HEK293T (cell line): ENCODE results near the gene KDM2A.

Source experiments
- BHLHE40 ChIP-seq: fragments of 450-650 bp; IDR thresholded peaks from 2 replicates; pipeline ENCODE4 v1.6.1; 2016; ENCODE audit warnings: mild to moderate bottlenecking, moderate library complexity, borderline replicate concordance
- ELF4 ChIP-seq: fragments of 450-650 bp; IDR thresholded peaks from 2 replicates; pipeline ENCODE4 v1.6.1; 2017; ENCODE audit warnings: antibody characterized with exemption
- FOXA1 ChIP-seq: fragments of 450-650 bp; IDR thresholded peaks from 2 replicates; pipeline ENCODE4 v1.6.1; 2016; ENCODE audit warnings: mild to moderate bottlenecking
- L3MBTL2 ChIP-seq: fragments of 450-650 bp; conservative IDR thresholded peaks from 2 replicates; pipeline ENCODE4 v1.6.1; 2016; ENCODE audit warnings: mild to moderate bottlenecking
- LEF1 ChIP-seq: fragments of 450-650 bp; IDR thresholded peaks from 2 replicates; pipeline ENCODE4 v1.6.1; 2017; ENCODE audit warnings: mild to moderate bottlenecking, borderline replicate concordance
- NFRKB ChIP-seq: fragments of 450-650 bp; IDR thresholded peaks from 2 replicates; pipeline ENCODE4 v1.6.1; 2016; ENCODE audit warnings: mild to moderate bottlenecking, moderate library complexity
- SP1 ChIP-seq: fragments of 450-650 bp; IDR thresholded peaks from 2 replicates; pipeline ENCODE4 v1.6.1; 2017
- SUZ12 ChIP-seq: fragments of 450-650 bp; IDR thresholded peaks from 2 replicates; pipeline ENCODE4 v1.6.1; 2016; ENCODE audit warnings: mild to moderate bottlenecking
- TARDBP ChIP-seq: fragments of 450-650 bp; IDR thresholded peaks from 2 replicates; pipeline ENCODE4 v1.6.1; 2016
- ZNF384 ChIP-seq: fragments of 450-650 bp; IDR thresholded peaks from 2 replicates; pipeline ENCODE4 v1.6.1; 2016
- TF ChIP-seq, protein P1 (sequence below): fragments of 450-650 bp; IDR thresholded peaks from 2 replicates; pipeline ENCODE4 v1.6.1; 2016

DNA sequence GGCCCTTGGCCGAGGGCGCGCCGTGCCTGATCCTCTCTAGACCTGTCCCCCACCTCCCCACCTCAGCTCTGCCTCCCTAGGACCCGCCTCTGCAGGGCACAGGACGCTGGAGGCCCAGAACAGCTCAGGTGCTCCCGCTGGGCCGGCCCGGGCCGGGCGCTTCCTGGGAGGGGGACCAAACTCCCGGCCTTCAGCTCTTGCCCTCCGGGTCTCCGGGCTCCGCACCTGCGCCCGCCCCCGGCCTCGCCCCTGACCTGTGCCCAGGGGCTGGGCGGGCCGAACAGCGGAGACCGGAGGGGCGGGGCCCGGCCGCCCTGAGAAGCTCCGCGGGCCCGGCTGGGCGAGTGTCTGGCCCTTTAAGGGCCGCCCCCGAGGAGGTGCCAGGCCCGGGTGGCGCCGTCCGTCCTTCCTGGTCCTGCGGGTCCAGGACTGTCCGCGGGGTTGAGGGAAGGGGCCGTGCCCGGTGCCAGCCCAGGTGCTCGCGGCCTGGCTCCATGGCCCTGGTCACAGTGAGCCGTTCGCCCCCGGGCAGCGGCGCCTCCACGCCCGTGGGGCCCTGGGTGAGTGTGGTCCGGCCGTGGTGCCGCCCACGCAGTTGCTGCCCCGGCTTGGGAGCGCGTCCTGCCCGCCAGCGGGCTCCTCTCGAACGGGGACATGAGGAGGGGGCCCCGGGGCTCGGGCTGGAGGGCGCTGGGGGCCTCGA lies 184.2 kb downstream of the KDM2A start, which contains the start of gene SSH3:
- no peak for TF ChIP-seq SP1
- no peak for TF ChIP-seq BHLHE40
- TF ChIP-seq, protein P1, sequence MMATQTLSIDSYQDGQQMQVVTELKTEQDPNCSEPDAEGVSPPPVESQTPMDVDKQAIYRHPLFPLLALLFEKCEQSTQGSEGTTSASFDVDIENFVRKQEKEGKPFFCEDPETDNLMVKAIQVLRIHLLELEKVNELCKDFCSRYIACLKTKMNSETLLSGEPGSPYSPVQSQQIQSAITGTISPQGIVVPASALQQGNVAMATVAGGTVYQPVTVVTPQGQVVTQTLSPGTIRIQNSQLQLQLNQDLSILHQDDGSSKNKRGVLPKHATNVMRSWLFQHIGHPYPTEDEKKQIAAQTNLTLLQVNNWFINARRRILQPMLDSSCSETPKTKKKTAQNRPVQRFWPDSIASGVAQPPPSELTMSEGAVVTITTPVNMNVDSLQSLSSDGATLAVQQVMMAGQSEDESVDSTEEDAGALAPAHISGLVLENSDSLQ, result no peak
- TF ChIP-seq L3MBTL2, result no peak
- no peak for TF ChIP-seq ELF4
- TF ChIP-seq TARDBP, result no peak
- TF ChIP-seq FOXA1, result no peak
- TF ChIP-seq SUZ12, result no peak
- no peak for TF ChIP-seq NFRKB
- TF ChIP-seq ZNF384, result no peak
- TF ChIP-seq LEF1, result no peak
